Osteocyte (in vitro differentiated cells): Measurements from ENCODE around the gene GSC. TPM values are rescaled to one million over a fixed set of nuclear protein-coding genes. Genes with fewer than 3 reads are reported as not detected.
"Not testable (repeated sequence)": the region's sequence is repeated elsewhere in the genome, so short reads cannot be mapped to it uniquely, and the experiment has no call there.

Experiments used
- DNase-seq: peaks from one replicate; pipeline ENCODE4 v3.0.0; 2021; ENCODE audit warnings: mixed read lengths; ENCODE audit not compliant: unreplicated experiment; ENCODE audit errors: extremely low spot score
- H3K27ac Mint-ChIP-seq: one replicate; pipeline ENCODE4 v1.8.0; 2021; ENCODE audit warnings: mild to moderate bottlenecking, mixed read lengths; ENCODE audit not compliant: unreplicated experiment
- H3K27me3 Mint-ChIP-seq: one replicate; pipeline ENCODE4 v1.8.0; 2021; ENCODE audit warnings: mixed read lengths; ENCODE audit not compliant: unreplicated experiment
- H3K36me3 Mint-ChIP-seq: one replicate; pipeline ENCODE4 v1.8.0; 2021; ENCODE audit warnings: mixed read lengths; ENCODE audit not compliant: unreplicated experiment
- H3K4me1 Mint-ChIP-seq: one replicate; pipeline ENCODE4 v1.8.0; 2021; ENCODE audit warnings: mixed read lengths; ENCODE audit not compliant: unreplicated experiment
- H3K4me3 Mint-ChIP-seq: one replicate; pipeline ENCODE4 v1.8.0; 2021; ENCODE audit warnings: mild to moderate bottlenecking, moderate library complexity, mixed read lengths; ENCODE audit not compliant: unreplicated experiment
- H3K9me3 Mint-ChIP-seq: one replicate; pipeline ENCODE4 v1.8.0; 2021; ENCODE audit warnings: mixed read lengths; ENCODE audit not compliant: unreplicated experiment
- total RNA-seq: library from RNA; stranded (reverse); gene quantifications from 2 replicates; pipeline ENCODE4 v1.2.1, GENCODE V29; 2021
- TF ChIP-seq, protein P1 (sequence below): fragments of 200-600 bp; sonication (generic); IDR thresholded peaks from 2 replicates; pipeline ENCODE4 v1.5.0; 2021; ENCODE audit warnings: antibody characterized with exemption, mild to moderate bottlenecking, moderate library complexity

Gene GSC
- total RNA-seq, 1 donor from 2014 or later = not detected

DNA sequence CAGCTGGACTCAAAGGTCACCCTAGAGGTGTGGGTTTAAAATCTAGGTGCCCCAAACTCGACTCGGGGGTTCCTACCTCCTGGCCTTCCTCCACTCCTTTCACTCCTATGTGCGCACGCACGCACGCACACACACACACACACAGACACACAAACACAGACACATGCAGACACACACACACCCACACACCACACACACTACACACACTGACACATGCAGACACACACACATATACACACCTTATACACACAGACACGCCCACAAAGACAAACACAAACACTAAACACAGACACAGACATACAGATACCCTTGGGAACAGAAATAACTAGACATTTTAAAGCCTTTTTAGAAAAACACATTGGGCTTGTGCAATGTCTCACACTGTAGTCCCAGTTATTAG is 31.8 kb downstream of the GSC start:
- no peaks in the 10 kb centered on the region for H3K36me3 Mint-ChIP-seq
- H3K4me1 Mint-ChIP-seq = no peaks in the 10 kb centered on the region
- no peaks in the 10 kb centered on the region for H3K9me3 Mint-ChIP-seq
- no peak overlapping the region for H3K4me3 Mint-ChIP-seq
- peaks cover 18% of the 10 kb centered on the region for H3K27me3 Mint-ChIP-seq
- no peak overlapping the region for H3K27ac Mint-ChIP-seq
- TF ChIP-seq, protein P1, sequence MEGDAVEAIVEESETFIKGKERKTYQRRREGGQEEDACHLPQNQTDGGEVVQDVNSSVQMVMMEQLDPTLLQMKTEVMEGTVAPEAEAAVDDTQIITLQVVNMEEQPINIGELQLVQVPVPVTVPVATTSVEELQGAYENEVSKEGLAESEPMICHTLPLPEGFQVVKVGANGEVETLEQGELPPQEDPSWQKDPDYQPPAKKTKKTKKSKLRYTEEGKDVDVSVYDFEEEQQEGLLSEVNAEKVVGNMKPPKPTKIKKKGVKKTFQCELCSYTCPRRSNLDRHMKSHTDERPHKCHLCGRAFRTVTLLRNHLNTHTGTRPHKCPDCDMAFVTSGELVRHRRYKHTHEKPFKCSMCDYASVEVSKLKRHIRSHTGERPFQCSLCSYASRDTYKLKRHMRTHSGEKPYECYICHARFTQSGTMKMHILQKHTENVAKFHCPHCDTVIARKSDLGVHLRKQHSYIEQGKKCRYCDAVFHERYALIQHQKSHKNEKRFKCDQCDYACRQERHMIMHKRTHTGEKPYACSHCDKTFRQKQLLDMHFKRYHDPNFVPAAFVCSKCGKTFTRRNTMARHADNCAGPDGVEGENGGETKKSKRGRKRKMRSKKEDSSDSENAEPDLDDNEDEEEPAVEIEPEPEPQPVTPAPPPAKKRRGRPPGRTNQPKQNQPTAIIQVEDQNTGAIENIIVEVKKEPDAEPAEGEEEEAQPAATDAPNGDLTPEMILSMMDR = no peak
- no peak for DNase-seq

DNA sequence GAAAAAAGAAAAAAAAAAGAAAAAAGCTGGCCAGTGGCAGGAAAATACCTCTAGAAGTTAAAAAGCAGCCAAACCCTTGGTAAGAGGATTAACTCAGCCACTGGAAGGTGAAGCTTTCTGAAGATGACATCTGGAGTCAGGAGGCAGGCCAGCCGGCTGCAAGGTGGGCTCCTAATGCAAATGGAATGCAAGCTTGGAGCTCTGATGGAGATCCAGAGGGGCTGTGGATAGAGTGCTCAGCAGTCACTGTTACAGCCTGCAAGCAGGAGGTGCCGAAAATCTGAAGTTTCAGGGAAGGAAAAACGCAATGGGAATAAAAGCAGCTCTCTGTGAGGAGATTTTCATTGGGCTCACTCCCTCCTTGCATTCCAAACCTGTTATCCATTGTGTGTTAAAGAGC is 41.0 kb downstream of the GSC start:
- Mint-ChIP-seq H3K27me3 (peaks cover 38% of the 10 kb centered on the region), H3K4me1 (no peaks in the 10 kb centered on the region), H3K27ac (no peak overlapping the region), H3K9me3 (no peaks in the 10 kb centered on the region), H3K4me3 (no peak overlapping the region), H3K36me3 (no peaks in the 10 kb centered on the region)
- no peak for DNase-seq
- TF ChIP-seq, protein P1 = no peak

DNA sequence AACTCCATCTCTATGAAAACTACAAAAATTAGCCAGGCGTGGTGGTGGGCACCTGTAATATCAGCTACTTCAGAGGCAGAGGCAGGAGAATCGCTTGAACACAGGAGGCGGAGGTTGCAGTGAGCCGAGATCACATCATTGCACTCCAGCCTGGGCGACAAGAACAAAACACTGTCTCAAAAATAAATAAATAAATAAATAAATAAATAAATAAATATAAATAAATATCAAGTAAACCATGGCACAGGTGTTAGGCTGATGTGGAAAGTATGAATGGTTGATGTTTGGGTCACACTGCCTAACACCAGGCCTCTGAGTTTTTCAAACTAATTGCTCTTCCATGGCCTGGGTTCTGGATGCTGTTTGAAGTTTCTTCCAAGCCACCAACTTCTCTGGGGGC is 41.5 kb downstream of the GSC start:
- H3K4me3 Mint-ChIP-seq = not testable (repeated sequence)

DNA sequence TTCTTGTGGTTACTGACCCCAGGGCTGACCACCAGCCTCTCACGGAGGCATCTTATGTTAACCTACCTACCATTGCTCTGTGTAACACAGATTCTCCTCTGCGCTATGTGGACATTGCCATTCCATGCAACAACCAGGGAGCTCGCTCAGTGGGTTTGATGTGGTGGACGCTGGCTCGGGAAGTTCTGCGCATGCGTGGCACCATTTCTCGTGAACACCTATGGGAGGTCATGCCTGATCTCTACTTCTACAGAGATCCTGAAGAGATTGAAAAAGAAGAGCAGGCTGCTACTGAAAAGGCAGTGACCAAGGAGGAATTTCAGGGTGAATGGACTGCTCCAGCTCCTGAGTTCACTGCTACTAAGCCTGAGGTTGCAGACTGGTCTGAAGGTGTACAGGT is 43.3 kb downstream of the GSC start:
- not testable (repeated sequence) for H3K4me3 Mint-ChIP-seq, H3K36me3 Mint-ChIP-seq, H3K9me3 Mint-ChIP-seq, H3K4me1 Mint-ChIP-seq, H3K27ac Mint-ChIP-seq, DNase-seq
- peaks cover 38% of the 10 kb centered on the region for H3K27me3 Mint-ChIP-seq

More for the DNA sequence above, 41.5 kb downstream of the GSC start:
- peaks cover 38% of the 10 kb centered on the region for H3K27me3 Mint-ChIP-seq
- not testable (repeated sequence) for H3K9me3 Mint-ChIP-seq, H3K4me1 Mint-ChIP-seq, DNase-seq, H3K36me3 Mint-ChIP-seq, H3K27ac Mint-ChIP-seq

DNA sequence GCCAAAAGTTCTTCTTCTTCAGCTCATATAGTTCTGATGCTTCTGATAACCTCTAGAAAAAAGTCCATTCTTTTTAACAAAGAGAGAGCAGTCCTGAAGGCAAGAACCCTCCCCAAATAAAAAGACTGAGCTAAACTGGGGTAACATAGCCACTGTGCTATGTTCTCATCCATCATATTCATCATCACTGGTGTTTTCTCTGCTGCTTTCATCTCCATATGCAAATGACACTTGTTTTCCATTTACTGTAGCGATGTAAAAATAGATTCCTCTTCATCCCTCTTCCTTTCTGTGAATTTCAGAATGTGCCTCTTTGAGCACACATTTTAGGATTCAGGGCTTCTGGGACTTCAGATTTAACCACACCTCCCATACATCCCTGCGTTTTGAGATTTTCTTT is 44.9 kb downstream of the GSC start:
- Mint-ChIP-seq H3K27ac (no peak overlapping the region), H3K4me3 (no peak overlapping the region), H3K27me3 (peaks cover 32% of the 10 kb centered on the region), H3K36me3 (no peaks in the 10 kb centered on the region), H3K9me3 (no peaks in the 10 kb centered on the region), H3K4me1 (no peaks in the 10 kb centered on the region)
- TF ChIP-seq, protein P1 = no peak
- no peak for DNase-seq

DNA sequence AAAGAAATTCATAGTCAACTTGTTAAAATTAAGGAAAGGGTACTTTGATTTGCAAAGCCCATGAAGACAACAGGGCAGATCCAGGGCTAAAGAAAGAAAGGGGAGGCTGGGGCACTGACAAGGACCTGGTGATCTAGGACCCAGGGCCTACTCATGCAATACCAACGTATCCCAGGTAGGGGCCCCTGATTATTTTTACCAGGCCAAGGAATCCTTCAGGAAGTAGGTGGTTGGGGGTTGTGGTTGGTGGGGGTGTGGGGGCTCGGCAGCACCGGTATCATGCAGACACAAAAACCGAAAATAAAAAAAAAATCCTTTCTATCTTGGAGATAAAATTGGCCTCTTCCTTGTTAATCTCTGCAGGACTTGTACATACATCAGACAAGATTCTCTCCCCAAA is 47.5 kb downstream of the GSC start:
- Mint-ChIP-seq H3K9me3 (no peaks in the 10 kb centered on the region), H3K27ac (no peak overlapping the region), H3K4me3 (no peak overlapping the region), H3K4me1 (no peaks in the 10 kb centered on the region), H3K36me3 (no peaks in the 10 kb centered on the region), H3K27me3 (peaks cover 31% of the 10 kb centered on the region)
- TF ChIP-seq, protein P1 = no peak
- no peak for DNase-seq

Other genes starting within 250 kb of the GSC start
- not detected in 2 replicates for gene SERPINA4, start 208.7 kb downstream of the GSC start, total RNA-seq
- 0.16 TPM in 1 of 2 replicates, not detected in the other for gene SERPINA5, start 188.7 kb downstream of the GSC start, total RNA-seq
- gene SERPINA3, start 157.7 kb downstream of the GSC start, total RNA-seq = 1.2 and 1.6 TPM in 2 replicates